ENCODE data around the gene FBXO21.

Gene FBXO21

DNA sequence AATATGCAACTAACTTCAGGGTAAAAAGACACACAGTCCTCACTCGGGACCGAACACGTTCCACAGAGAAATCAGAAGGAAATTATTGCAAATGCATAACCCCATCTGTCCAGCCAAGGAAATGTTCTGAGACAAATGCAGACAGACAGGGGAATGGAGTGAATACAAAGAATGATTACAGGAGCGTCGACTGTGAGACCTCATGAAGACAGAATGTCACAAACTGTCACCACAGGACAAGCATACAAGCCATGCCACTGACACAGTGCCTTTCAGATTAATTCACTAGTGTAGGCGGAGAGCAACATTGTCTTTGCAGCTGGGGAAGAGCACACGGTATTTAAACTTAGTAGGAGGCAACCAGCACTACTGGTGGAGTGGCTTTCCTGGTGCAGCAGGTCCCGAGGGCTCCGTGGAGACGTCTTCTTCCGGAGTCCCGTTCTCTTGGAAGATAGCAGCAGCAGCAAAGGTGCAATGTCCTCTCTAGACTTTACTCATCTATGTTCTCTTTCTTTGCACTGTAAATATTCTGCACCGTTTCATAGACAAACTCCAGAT, 44.6 kb downstream of the FBXO21 start:
- no peak for TF ChIP-seq EZH2phosphoT487 (IDR thresholded peaks at IDR 0.05; ENCODE audit: borderline replicate concordance)
- TF ChIP-seq, protein P1, sequence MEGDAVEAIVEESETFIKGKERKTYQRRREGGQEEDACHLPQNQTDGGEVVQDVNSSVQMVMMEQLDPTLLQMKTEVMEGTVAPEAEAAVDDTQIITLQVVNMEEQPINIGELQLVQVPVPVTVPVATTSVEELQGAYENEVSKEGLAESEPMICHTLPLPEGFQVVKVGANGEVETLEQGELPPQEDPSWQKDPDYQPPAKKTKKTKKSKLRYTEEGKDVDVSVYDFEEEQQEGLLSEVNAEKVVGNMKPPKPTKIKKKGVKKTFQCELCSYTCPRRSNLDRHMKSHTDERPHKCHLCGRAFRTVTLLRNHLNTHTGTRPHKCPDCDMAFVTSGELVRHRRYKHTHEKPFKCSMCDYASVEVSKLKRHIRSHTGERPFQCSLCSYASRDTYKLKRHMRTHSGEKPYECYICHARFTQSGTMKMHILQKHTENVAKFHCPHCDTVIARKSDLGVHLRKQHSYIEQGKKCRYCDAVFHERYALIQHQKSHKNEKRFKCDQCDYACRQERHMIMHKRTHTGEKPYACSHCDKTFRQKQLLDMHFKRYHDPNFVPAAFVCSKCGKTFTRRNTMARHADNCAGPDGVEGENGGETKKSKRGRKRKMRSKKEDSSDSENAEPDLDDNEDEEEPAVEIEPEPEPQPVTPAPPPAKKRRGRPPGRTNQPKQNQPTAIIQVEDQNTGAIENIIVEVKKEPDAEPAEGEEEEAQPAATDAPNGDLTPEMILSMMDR (conservative IDR thresholded peaks at IDR 0.05; ENCODE audit: low read length), result no peak
- no peak overlapping the region for H3K4me2 ChIP-seq (ENCODE audit: low read depth, low read length, poor library complexity, severe bottlenecking)
- no peaks in the 10 kb centered on the region for H3F3A ChIP-seq (ENCODE audit: low read depth)
- H4K20me1 ChIP-seq (ENCODE audit: insufficient read depth, low read length, poor library complexity, severe bottlenecking), result no peaks in the 10 kb centered on the region
- no peaks in the 10 kb centered on the region for H3K9me2 ChIP-seq (replicated peaks; ENCODE audit: low read depth, low read length)
- no peak overlapping the region for H3K9ac ChIP-seq (ENCODE audit: low read depth, low read length, poor library complexity, severe bottlenecking)
- H3K36me3 ChIP-seq (ENCODE audit: insufficient read depth, low read length), result peaks cover 50% of the 10 kb centered on the region; the same call in 1 of the 2 replicates
- H3K4me1 ChIP-seq (ENCODE audit: insufficient read depth, low read length, poor library complexity, severe bottlenecking), result no peaks in the 10 kb centered on the region
- H2AFZ ChIP-seq (ENCODE audit: low read length), result no peak overlapping the region
- H3K27me3 ChIP-seq (ENCODE audit: insufficient read depth, low read length, poor library complexity, severe bottlenecking), result no peaks in the 10 kb centered on the region
- H3K9me3 ChIP-seq (ENCODE audit: insufficient read depth, low read depth, low read length), result no peaks in the 10 kb centered on the region
- H3K4me3 ChIP-seq (ENCODE audit: low read length, poor library complexity, severe bottlenecking), result no peak overlapping the region
- no peaks in the 10 kb centered on the region for H3K79me2 ChIP-seq (ENCODE audit: insufficient read depth, low read length)

DNA sequence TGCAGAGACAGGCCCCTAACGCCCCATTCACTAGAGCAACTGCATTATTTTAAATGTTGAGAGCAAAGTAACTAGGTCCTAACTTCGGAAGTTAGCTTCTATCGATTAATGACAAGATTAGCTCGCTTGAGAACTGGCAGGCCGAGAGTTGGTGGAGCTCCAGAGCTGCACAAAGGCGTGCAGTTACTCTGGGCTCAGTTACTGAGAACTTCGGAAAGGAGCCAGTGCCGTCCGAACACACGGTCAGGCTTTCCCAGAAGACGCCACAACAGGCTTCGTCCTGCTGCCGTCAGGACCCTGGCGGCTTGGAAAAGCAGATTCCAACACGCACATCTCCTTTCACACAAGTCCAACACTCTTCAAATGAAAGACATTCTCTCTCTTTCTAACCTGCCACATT, 45.7 kb downstream of the FBXO21 start:
- no peak overlapping the region for H2AFZ ChIP-seq (ENCODE audit: low read length)
- no peaks in the 10 kb centered on the region for H3K27me3 ChIP-seq (ENCODE audit: insufficient read depth, low read length, poor library complexity, severe bottlenecking)
- TF ChIP-seq, protein P1 (conservative IDR thresholded peaks at IDR 0.05; ENCODE audit: low read length), result no peak
- no peak for TF ChIP-seq EZH2phosphoT487 (IDR thresholded peaks at IDR 0.05; ENCODE audit: borderline replicate concordance)
- no peaks in the 10 kb centered on the region for H3K9me2 ChIP-seq (replicated peaks; ENCODE audit: low read depth, low read length)
- no peaks in the 10 kb centered on the region for H3K4me1 ChIP-seq (ENCODE audit: insufficient read depth, low read length, poor library complexity, severe bottlenecking)
- H3K36me3 ChIP-seq (ENCODE audit: insufficient read depth, low read length), result peaks cover 39% of the 10 kb centered on the region; the same call in 1 of the 2 replicates
- H3K4me3 ChIP-seq (ENCODE audit: low read length, poor library complexity, severe bottlenecking), result no peak overlapping the region
- no peak overlapping the region for H3K9ac ChIP-seq (ENCODE audit: low read depth, low read length, poor library complexity, severe bottlenecking)
- H3K79me2 ChIP-seq (ENCODE audit: insufficient read depth, low read length), result no peaks in the 10 kb centered on the region
- H4K20me1 ChIP-seq (ENCODE audit: insufficient read depth, low read length, poor library complexity, severe bottlenecking), result no peaks in the 10 kb centered on the region
- no peak overlapping the region for H3K4me2 ChIP-seq (ENCODE audit: low read depth, low read length, poor library complexity, severe bottlenecking)
- H3K9me3 ChIP-seq (ENCODE audit: insufficient read depth, low read depth, low read length), result no peaks in the 10 kb centered on the region
- no peaks in the 10 kb centered on the region for H3F3A ChIP-seq (ENCODE audit: low read depth)

DNA sequence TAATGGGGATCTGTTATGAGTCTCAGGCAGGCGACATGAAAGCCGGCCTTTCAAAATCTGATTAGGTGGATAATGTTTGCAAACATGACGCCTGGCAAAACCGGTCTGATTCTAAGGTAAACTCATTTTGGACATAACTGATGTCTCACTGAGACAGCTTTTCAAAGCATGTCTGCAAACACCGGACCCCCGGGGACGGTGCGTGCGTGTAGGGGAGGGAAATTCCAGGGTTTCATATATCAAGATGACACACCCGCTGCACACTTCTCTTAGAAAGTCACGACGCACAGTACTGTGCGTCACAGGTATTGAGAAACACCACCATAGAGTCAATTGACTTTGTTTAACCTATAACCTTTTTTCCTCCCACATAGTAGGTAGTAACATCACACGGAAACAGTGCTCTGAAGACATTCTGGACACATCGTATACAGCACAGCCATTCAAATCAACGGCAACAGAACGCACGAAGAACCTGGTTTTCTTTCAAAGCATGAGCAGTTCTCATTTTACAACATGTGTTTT, 47.2 kb downstream of the FBXO21 start:
- Histone ChIP-seq H3K36me3 (ENCODE audit: insufficient read depth, low read length) (peaks cover 35% of the 10 kb centered on the region; the same call in 1 of the 2 replicates), H3K9me3 (ENCODE audit: insufficient read depth, low read depth, low read length) (no peaks in the 10 kb centered on the region), H3K9ac (ENCODE audit: low read depth, low read length, poor library complexity, severe bottlenecking) (no peak overlapping the region), H2AFZ (ENCODE audit: low read length) (no peak overlapping the region), H4K20me1 (ENCODE audit: insufficient read depth, low read length, poor library complexity, severe bottlenecking) (no peaks in the 10 kb centered on the region), H3K4me2 (ENCODE audit: low read depth, low read length, poor library complexity, severe bottlenecking) (no peak overlapping the region), H3F3A (ENCODE audit: low read depth) (no peaks in the 10 kb centered on the region), H3K4me1 (ENCODE audit: insufficient read depth, low read length, poor library complexity, severe bottlenecking) (no peaks in the 10 kb centered on the region), H3K79me2 (ENCODE audit: insufficient read depth, low read length) (no peaks in the 10 kb centered on the region), H3K4me3 (ENCODE audit: low read length, poor library complexity, severe bottlenecking) (no peak overlapping the region), H3K27me3 (ENCODE audit: insufficient read depth, low read length, poor library complexity, severe bottlenecking) (no peaks in the 10 kb centered on the region), H3K9me2 (replicated peaks; ENCODE audit: low read depth, low read length) (no peaks in the 10 kb centered on the region)
- no peak for TF ChIP-seq EZH2phosphoT487 (IDR thresholded peaks at IDR 0.05; ENCODE audit: borderline replicate concordance)
- TF ChIP-seq, protein P1 (conservative IDR thresholded peaks at IDR 0.05; ENCODE audit: low read length), result no peak

All from Loucy (cell line).